Thoracic aorta (tissue), 2 donors: ENCODE results near the gene FLNC. TPM values are rescaled to one million over a fixed set of nuclear protein-coding genes. Genes with fewer than 3 reads are reported as not detected.

Experiments
- ATAC-seq: fragments of 150-250 bp; one replicate; pipeline ENCODE4 v1.8.0; 2017; ENCODE audit warnings: low read depth; ENCODE audit not compliant: insufficient number of reproducible peaks, low FRiP score
- DNase-seq: peaks from one replicate; pipeline ENCODE4 v3.0.0-alpha.2; 2020; ENCODE audit warnings: low spot score
- H3K27ac ChIP-seq, 2 donors: fragments of 200-600 bp; sonication (generic); 1 replicate in 1 of 2; 2 replicates in 1 of 2; pipeline ENCODE4 v1.5.1; 2016; ENCODE audit warnings: mild to moderate bottlenecking in 2 of 2, moderate library complexity in 2 of 2
- H3K27me3 ChIP-seq: fragments of 200-600 bp; sonication (generic); replicated peaks from 2 replicates; pipeline ENCODE4 v1.6.0; 2016; ENCODE audit warnings: mild to moderate bottlenecking; ENCODE audit not compliant: insufficient read depth
- H3K36me3 ChIP-seq: fragments of 200-600 bp; sonication (generic); one replicate; pipeline ENCODE4 v1.5.1; 2016
- H3K4me1 ChIP-seq, 2 donors: fragments of 200-600 bp; sonication (generic); 1 replicate in 1 of 2; 2 replicates in 1 of 2; pipeline versions ENCODE4 v1.5.1 to v1.6.0; 2016; ENCODE audit warnings: low read depth in 2 of 2, mild to moderate bottlenecking in 1 of 2; ENCODE audit not compliant: control insufficient read depth in 1 of 2
- H3K4me3 ChIP-seq: fragments of 200-600 bp; sonication (generic); 2 replicates; pipeline ENCODE4 v1.5.1; 2016; ENCODE audit warnings: mild to moderate bottlenecking
- H3K9me3 ChIP-seq: fragments of 200-600 bp; sonication (generic); 2 replicates; pipeline ENCODE4 v1.5.1; 2016
- total RNA-seq, 2 donors: library from RNA; depleted of rRNA; stranded (reverse); fragments of >200 nt; gene quantifications; one replicate each; pipeline versions ENCODE4 v1.1.0 to v1.2.3, GENCODE V29; 2016
- TF ChIP-seq, protein P1 (sequence below): fragments of 200-600 bp; sonication (generic); IDR thresholded peaks from one replicate; pipeline ENCODE4 v1.5.1; 2019; ENCODE audit warnings: antibody characterized with exemption

Gene FLNC
- total RNA-seq, 2 donors from 2014 or later = 157 to 273 TPM

DNA sequence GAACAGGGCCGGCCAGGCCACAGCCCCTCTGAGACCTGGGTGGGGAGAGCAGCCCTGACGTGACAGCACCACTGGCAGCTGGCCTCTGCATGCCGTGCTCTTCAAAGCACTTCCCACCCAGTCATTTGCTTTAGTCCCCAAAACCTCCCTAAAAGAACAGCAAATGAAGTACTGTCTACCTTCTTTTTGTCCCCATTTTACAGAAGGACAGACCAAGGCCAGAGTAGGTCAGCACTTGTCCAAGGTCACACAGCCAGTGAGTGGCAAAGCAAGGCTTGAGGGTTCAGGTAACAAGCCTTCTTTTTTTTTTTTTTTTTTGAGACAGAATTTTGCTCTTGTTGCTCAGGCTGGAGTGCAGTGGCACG lies 47.5 kb downstream of the FLNC start:
- no peaks in the 10 kb centered on the region for H3K27me3 ChIP-seq
- ATAC-seq (no peak), DNase-seq (no peak)
- TF ChIP-seq, protein P1, sequence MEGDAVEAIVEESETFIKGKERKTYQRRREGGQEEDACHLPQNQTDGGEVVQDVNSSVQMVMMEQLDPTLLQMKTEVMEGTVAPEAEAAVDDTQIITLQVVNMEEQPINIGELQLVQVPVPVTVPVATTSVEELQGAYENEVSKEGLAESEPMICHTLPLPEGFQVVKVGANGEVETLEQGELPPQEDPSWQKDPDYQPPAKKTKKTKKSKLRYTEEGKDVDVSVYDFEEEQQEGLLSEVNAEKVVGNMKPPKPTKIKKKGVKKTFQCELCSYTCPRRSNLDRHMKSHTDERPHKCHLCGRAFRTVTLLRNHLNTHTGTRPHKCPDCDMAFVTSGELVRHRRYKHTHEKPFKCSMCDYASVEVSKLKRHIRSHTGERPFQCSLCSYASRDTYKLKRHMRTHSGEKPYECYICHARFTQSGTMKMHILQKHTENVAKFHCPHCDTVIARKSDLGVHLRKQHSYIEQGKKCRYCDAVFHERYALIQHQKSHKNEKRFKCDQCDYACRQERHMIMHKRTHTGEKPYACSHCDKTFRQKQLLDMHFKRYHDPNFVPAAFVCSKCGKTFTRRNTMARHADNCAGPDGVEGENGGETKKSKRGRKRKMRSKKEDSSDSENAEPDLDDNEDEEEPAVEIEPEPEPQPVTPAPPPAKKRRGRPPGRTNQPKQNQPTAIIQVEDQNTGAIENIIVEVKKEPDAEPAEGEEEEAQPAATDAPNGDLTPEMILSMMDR = no peak
- no peaks in the 10 kb centered on the region for H3K9me3 ChIP-seq
- H3K4me1 ChIP-seq = no peaks in the 10 kb centered on the region
- no peak overlapping the region for H3K4me3 ChIP-seq
- no peaks in the 10 kb centered on the region for H3K36me3 ChIP-seq
- H3K27ac ChIP-seq = no peak overlapping the region

DNA sequence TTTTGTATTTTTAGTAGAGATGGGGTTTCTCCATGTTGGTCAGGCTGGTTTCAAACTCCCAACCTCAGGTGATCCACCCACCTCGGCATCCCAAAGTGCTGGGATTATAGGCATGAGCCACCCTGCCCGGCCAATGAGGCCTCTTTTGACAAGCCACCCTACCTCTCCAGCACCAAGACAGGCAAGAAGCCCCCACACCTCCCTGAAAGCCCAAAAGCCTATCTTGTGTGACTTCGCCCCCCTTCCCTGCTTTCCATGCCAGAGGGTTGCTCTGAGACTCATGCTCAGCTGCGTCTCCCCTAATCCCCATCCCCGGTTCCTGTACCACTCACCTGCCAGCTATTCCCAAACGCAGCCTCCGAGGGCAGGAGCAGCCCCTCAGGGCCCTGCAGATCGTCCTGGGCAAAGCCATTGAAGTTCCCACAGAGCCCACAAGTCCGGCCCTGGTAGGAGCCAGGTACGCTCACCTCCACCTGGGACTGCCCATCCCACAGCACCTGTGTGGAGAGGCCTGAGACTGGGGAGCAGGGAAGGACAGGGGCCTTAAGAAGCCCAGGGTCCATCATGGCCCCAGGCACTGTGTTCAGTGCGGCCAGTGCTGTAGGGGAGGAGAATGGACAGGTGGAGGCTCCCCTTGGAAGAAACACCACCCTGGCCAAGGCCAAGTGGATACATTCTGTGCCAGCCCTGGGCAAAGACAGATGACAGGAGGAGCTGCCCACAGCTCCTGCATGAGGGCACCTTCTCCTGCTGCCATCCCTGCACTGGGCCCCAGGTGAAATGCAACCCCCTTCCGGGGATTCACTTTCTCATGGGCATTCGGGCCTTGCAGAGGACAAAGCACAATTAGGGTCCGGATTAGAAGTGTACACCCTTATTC lies 48.3 kb downstream of the FLNC start:
- no peaks in the 10 kb centered on the region for H3K9me3 ChIP-seq
- no peak overlapping the region for H3K27ac ChIP-seq
- no peaks in the 10 kb centered on the region for H3K36me3 ChIP-seq
- no peak overlapping the region for H3K4me3 ChIP-seq
- DNase-seq = no peak
- no peaks in the 10 kb centered on the region for H3K4me1 ChIP-seq
- ATAC-seq = no peak
- TF ChIP-seq, protein P1 = no peak
- H3K27me3 ChIP-seq = no peaks in the 10 kb centered on the region

DNA sequence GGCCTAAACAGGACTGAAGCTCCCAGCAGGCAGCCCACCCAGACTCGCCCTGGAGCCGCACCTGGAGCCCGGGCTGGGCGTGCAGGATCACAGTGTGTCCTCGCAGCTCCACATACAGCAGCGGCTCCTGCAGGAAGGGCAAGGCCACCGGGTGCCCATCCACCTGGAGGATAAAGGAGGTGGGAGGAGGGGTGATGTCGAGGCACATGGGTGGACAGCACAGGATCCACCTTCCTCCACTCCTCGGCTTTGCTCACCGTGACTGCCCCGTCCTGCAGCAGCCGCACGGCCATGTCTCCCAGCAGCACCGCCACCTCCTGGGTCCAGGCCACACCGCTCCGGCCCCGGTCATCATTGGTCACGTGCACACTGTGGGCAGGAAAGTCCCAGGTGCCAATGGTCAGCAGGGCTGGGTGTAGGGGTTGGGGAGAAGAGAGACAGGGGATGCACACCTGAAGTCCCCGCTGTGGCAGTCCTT lies 49.3 kb downstream of the FLNC start:
- DNase-seq (no peak), ATAC-seq (no peak)
- Histone ChIP-seq H3K9me3 (no peaks in the 10 kb centered on the region), H3K27ac (no peak overlapping the region), H3K4me1 (no peaks in the 10 kb centered on the region), H3K4me3 (no peak overlapping the region), H3K36me3 (no peaks in the 10 kb centered on the region), H3K27me3 (no peaks in the 10 kb centered on the region)
- TF ChIP-seq, protein P1 = no peak

DNA sequence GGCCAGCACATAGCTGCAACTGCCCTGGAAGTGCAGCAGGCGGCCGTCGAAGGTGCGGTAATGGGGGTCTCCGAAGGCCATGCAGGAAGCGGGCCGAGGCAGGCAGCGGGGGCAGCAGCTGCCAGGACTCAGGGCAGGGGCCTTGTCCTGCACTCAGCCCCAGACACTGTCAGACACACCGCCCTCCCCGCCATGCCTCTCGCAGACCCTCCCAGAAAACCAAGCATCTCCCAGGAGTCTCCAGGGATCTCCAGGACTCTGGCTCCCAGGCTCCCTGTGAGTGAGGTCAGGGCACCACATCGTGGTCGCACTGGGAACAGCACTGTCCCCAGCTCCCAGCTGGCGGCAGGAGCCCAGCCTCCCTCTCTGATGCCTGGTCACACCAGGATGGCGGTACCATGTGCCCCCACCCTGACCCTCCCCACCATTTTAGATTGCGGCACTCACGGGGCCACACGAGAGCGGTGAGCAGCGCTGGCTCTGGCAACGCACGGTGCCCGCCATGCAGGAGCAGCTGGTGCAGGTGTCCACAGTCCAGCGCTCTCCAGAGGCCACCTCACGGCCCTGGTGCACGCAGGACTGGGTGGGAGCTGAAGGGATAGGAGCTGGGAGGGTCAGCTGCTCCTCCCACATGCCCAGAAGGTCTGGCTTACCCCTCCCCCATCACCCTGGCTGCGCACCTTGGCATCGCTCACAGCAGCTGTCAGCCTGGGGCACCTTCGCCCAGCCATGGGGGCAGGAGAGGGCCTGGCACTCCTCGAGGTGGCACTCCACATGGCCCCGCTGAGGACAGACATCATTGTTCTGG lies 49.9 kb downstream of the FLNC start:
- Histone ChIP-seq H3K36me3 (no peaks in the 10 kb centered on the region), H3K27me3 (no peaks in the 10 kb centered on the region), H3K27ac (no peak overlapping the region), H3K4me1 (no peaks in the 10 kb centered on the region), H3K4me3 (no peak overlapping the region), H3K9me3 (no peaks in the 10 kb centered on the region)
- no peak for DNase-seq
- TF ChIP-seq, protein P1 = peak; percentile 81
- ATAC-seq = no peak

DNA sequence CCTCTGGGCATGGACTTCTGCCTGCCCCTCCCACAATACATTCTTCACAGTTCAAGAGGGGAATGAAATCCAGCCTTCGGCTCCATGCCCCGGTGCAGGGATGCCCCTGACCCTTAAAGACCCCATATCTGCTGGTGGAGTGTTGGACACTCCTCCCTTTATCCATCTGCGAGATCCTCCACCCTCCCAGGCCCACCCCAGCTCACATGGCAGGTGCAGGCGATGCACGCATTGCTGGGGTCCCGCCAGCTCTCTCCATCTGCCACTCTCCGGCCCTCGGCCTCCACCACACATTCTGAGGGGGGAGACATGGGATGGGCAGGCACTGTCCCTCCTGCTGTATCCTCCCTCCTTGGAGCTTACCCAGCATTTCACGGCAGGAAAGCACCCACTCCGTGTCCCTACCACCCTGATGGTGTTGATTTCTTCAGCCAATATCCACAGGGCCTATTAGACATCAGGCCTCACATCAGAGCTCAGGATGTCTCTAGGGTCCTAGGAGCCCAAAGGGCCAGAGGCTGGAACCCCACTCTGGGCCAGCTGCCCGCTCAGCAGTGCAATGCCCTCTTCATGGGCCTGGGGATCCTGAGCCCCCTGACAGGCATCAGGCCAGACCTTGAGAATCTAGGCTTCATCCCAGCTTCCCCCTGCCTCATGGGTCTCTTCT lies 50.7 kb downstream of the FLNC start:
- DNase-seq = no peak
- no peaks in the 10 kb centered on the region for H3K9me3 ChIP-seq
- TF ChIP-seq, protein P1 = no peak
- H3K4me3 ChIP-seq = no peak overlapping the region
- no peaks in the 10 kb centered on the region for H3K36me3 ChIP-seq
- H3K4me1 ChIP-seq = no peaks in the 10 kb centered on the region
- H3K27me3 ChIP-seq = no peaks in the 10 kb centered on the region
- no peak overlapping the region for H3K27ac ChIP-seq
- no peak for ATAC-seq
